Neural progenitor cell (in vitro differentiated cells): ENCODE data around the gene PHLPP2. TPM values are rescaled to one million over a fixed set of nuclear protein-coding genes. Genes with fewer than 3 reads are reported as not detected.

Experiments
- DNase-seq: peaks from one replicate; pipeline ENCODE4 v3.0.0-alpha.2; 2016; ENCODE audit warnings: low spot score
- H2AFZ ChIP-seq: fragments of 200-600 bp; sonication (generic); replicated peaks from 2 replicates; pipeline ENCODE4 v1.6.1; 2016; ENCODE audit warnings: antibody characterized with exemption
- H3F3A ChIP-seq: fragments of 200-600 bp; sonication (generic); 2 replicates; pipeline ENCODE4 v1.6.1; 2016; ENCODE audit warnings: antibody characterized with exemption, low read depth
- H3K27ac ChIP-seq: fragments of 200-600 bp; sonication (generic); 2 replicates; pipeline ENCODE4 v1.5.1; 2016; ENCODE audit warnings: mild to moderate bottlenecking
- H3K27me3 ChIP-seq: fragments of 200-600 bp; sonication (generic); 2 replicates; pipeline ENCODE4 v1.6.1; 2016; ENCODE audit warnings: mild to moderate bottlenecking, moderate library complexity
- H3K36me3 ChIP-seq: fragments of 200-600 bp; sonication (generic); 2 replicates; pipeline ENCODE4 v1.5.1; 2016
- H3K4me1 ChIP-seq: fragments of 200-600 bp; sonication (generic); 2 replicates; pipeline ENCODE4 v1.6.1; 2016; ENCODE audit warnings: mixed run types
- H3K4me2 ChIP-seq: fragments of 200-600 bp; sonication (generic); 2 replicates; pipeline ENCODE4 v1.6.1; 2016
- H3K4me3 ChIP-seq: fragments of 200-600 bp; sonication (generic); 2 replicates; pipeline ENCODE4 v1.5.1; 2016
- H3K79me2 ChIP-seq: fragments of 200-600 bp; sonication (generic); 2 replicates; pipeline ENCODE4 v1.6.1; 2016; ENCODE audit warnings: low read depth
- H3K9ac ChIP-seq: fragments of 200-600 bp; sonication (generic); 2 replicates; pipeline ENCODE4 v1.6.1; 2016
- H3K9me3 ChIP-seq: fragments of 200-600 bp; sonication (generic); 2 replicates; pipeline ENCODE4 v1.5.1; 2016; ENCODE audit warnings: low read depth
- H4K20me1 ChIP-seq: fragments of 200-600 bp; sonication (generic); 2 replicates; pipeline ENCODE4 v1.6.1; 2016; ENCODE audit warnings: low read depth
- H3K27ac Mint-ChIP-seq: 3 replicates; pipeline ENCODE4 v1.8.0; 2021; ENCODE audit warnings: mixed read lengths
- H3K27me3 Mint-ChIP-seq: 2 replicates; pipeline ENCODE4 v1.8.0; 2022; ENCODE audit warnings: low read depth, mild to moderate bottlenecking, inconsistent platforms, moderate library complexity, mixed read lengths; ENCODE audit not compliant: insufficient read depth
- H3K36me3 Mint-ChIP-seq: 3 replicates; pipeline ENCODE4 v1.8.0; 2021; ENCODE audit warnings: mixed read lengths
- H3K4me1 Mint-ChIP-seq: 3 replicates; pipeline ENCODE4 v1.8.0; 2021; ENCODE audit warnings: mixed read lengths
- H3K4me3 Mint-ChIP-seq: 3 replicates; pipeline ENCODE4 v1.8.0; 2021; ENCODE audit warnings: mild to moderate bottlenecking, moderate library complexity, mixed read lengths
- H3K9me3 Mint-ChIP-seq: 3 replicates; pipeline ENCODE4 v1.8.0; 2020; ENCODE audit warnings: mixed read lengths
- CTCF ChIP-seq: fragments of 200-600 bp; sonication (generic); IDR thresholded peaks from 2 replicates; pipeline ENCODE4 v1.5.1; 2017; ENCODE audit warnings: antibody characterized with exemption, mild to moderate bottlenecking
- EZH2 ChIP-seq: fragments of 200-600 bp; sonication (generic); IDR thresholded peaks from 2 replicates; pipeline ENCODE4 v1.6.1; 2017; ENCODE audit warnings: antibody characterized with exemption, mild to moderate bottlenecking, moderate library complexity
- EZH2phosphoT487 ChIP-seq: fragments of 200-600 bp; sonication (generic); IDR thresholded peaks from 2 replicates; pipeline ENCODE4 v1.6.1; 2017; ENCODE audit warnings: antibody characterized with exemption
- total RNA-seq: library from RNA; depleted of rRNA; stranded (reverse); fragments of >200 nt; gene quantifications from 2 replicates; pipeline ENCODE4 v1.2.3, GENCODE V29; 2015; ENCODE audit warnings: low replicate concordance

PHLPP2 gene
- total RNA-seq, 1 donor from 2014 or later: 12.9 TPM

GRCh38 chr16:71648162-71648561 lies 76.3 kb downstream of the PHLPP2 start:
- Histone ChIP-seq H4K20me1 (no peaks in the 10 kb centered on the region), H3F3A (peaks cover 2% of the 10 kb centered on the region), H3K4me3 (no peak overlapping the region), H2AFZ (no peak overlapping the region), H3K9me3 (no peaks in the 10 kb centered on the region), H3K79me2 (no peaks in the 10 kb centered on the region), H3K4me2 (no peak overlapping the region), H3K9ac (no peak overlapping the region), H3K4me1 (peaks cover under 1% of the 10 kb centered on the region), H3K36me3 (peaks cover 3% of the 10 kb centered on the region), H3K27me3 (no peaks in the 10 kb centered on the region), H3K27ac (no peak overlapping the region)
- Mint-ChIP-seq H3K4me1 (no peaks in the 10 kb centered on the region), H3K4me3 (no peak overlapping the region), H3K9me3 (no peaks in the 10 kb centered on the region), H3K27me3 (peaks cover 3% of the 10 kb centered on the region), H3K36me3 (peaks cover 26% of the 10 kb centered on the region), H3K27ac (no peak overlapping the region)
- DNase-seq: no peak
- no peak for TF ChIP-seq EZH2
- TF ChIP-seq CTCF: no peak
- no peak for TF ChIP-seq EZH2phosphoT487

GRCh38 chr16:71647391-71647790 lies 77.1 kb downstream of the PHLPP2 start:
- Histone ChIP-seq H3K4me2 (no peak overlapping the region), H3K27me3 (no peaks in the 10 kb centered on the region), H3F3A (no peaks in the 10 kb centered on the region), H3K79me2 (no peaks in the 10 kb centered on the region), H3K27ac (no peak overlapping the region), H3K4me3 (no peak overlapping the region), H3K36me3 (peaks cover 3% of the 10 kb centered on the region), H2AFZ (no peak overlapping the region), H3K9me3 (no peaks in the 10 kb centered on the region), H3K9ac (no peak overlapping the region), H4K20me1 (no peaks in the 10 kb centered on the region), H3K4me1 (no peaks in the 10 kb centered on the region)
- no peaks in the 10 kb centered on the region for H3K4me1 Mint-ChIP-seq
- H3K36me3 Mint-ChIP-seq: peaks cover 28% of the 10 kb centered on the region
- peaks cover 3% of the 10 kb centered on the region for H3K27me3 Mint-ChIP-seq
- no peaks in the 10 kb centered on the region for H3K9me3 Mint-ChIP-seq
- TF ChIP-seq CTCF (no peak), EZH2phosphoT487 (no peak), EZH2 (no peak)
- no peak for DNase-seq
- H3K27ac Mint-ChIP-seq: no peak overlapping the region
- no peak overlapping the region for H3K4me3 Mint-ChIP-seq

GRCh38 chr16:71645450-71645849 lies 79.1 kb downstream of the PHLPP2 start:
- H3F3A ChIP-seq: no peaks in the 10 kb centered on the region
- no peak overlapping the region for H3K27ac Mint-ChIP-seq
- DNase-seq: peak; percentile 51

More at GRCh38 chr16:71645450-71645849, 79.1 kb downstream of the PHLPP2 start:
- Histone ChIP-seq H4K20me1 (no peaks in the 10 kb centered on the region), H2AFZ (no peak overlapping the region), H3K27ac (no peak overlapping the region), H3K9me3 (no peaks in the 10 kb centered on the region), H3K4me1 (no peaks in the 10 kb centered on the region), H3K27me3 (no peaks in the 10 kb centered on the region), H3K9ac (no peak overlapping the region), H3K4me3 (no peak overlapping the region), H3K4me2 (no peak overlapping the region), H3K79me2 (no peaks in the 10 kb centered on the region), H3K36me3 (no peaks in the 10 kb centered on the region)
- Mint-ChIP-seq H3K36me3 (peaks cover 27% of the 10 kb centered on the region), H3K4me3 (no peak overlapping the region), H3K27me3 (peaks cover 5% of the 10 kb centered on the region), H3K9me3 (no peaks in the 10 kb centered on the region), H3K4me1 (no peaks in the 10 kb centered on the region)
- TF ChIP-seq EZH2 (no peak), CTCF (peak; percentile 63), EZH2phosphoT487 (no peak)
